Smooth muscle cell (in vitro differentiated cells): ENCODE measurements around the gene MRPL55. TPM values are rescaled to one million over a fixed set of nuclear protein-coding genes. Genes with fewer than 3 reads are reported as not detected.

Experiments
- DNase-seq: peaks from one replicate; lab custom pipeline; 2025; ENCODE audit not compliant: unreplicated experiment; lab: John Stamatoyannopoulos, UW
- H2AFZ ChIP-seq: fragments of 200-600 bp; sonication (generic); 2 replicates; pipeline ENCODE4 v1.6.0; 2016; ENCODE audit warnings: antibody characterized with exemption, low read depth, mild to moderate bottlenecking
- H3F3A ChIP-seq: fragments of 200-600 bp; sonication (generic); 2 replicates; pipeline ENCODE4 v1.6.0; 2017; ENCODE audit warnings: antibody characterized with exemption, low read depth
- H3K27ac ChIP-seq: fragments of 200-600 bp; sonication (generic); 2 replicates; pipeline ENCODE4 v1.5.1; 2016; ENCODE audit warnings: low read depth, mild to moderate bottlenecking
- H3K27me3 ChIP-seq: fragments of 200-600 bp; sonication (generic); 2 replicates; pipeline ENCODE4 v1.6.1; 2016; ENCODE audit warnings: low read depth, mild to moderate bottlenecking
- H3K36me3 ChIP-seq: fragments of 200-600 bp; sonication (generic); 2 replicates; pipeline ENCODE4 v1.5.1; 2016; ENCODE audit warnings: low read depth
- H3K4me1 ChIP-seq: fragments of 200-600 bp; sonication (generic); 2 replicates; pipeline ENCODE4 v1.5.1; 2016; ENCODE audit warnings: low read depth
- H3K4me2 ChIP-seq: fragments of 200-600 bp; sonication (generic); 2 replicates; pipeline ENCODE4 v1.6.0; 2016; ENCODE audit warnings: mild to moderate bottlenecking
- H3K4me3 ChIP-seq: fragments of 200-600 bp; sonication (generic); 2 replicates; pipeline ENCODE4 v1.5.1; 2016; ENCODE audit warnings: mild to moderate bottlenecking
- H3K79me2 ChIP-seq: fragments of 200-600 bp; sonication (generic); 2 replicates; pipeline ENCODE4 v1.6.0; 2016; ENCODE audit warnings: low read depth, mild to moderate bottlenecking
- H3K9ac ChIP-seq: fragments of 200-600 bp; sonication (generic); 2 replicates; pipeline ENCODE4 v1.6.0; 2016; ENCODE audit warnings: low read depth
- H3K9me3 ChIP-seq: fragments of 200-600 bp; sonication (generic); replicated peaks from 2 replicates; pipeline ENCODE4 v1.5.1; 2016; ENCODE audit warnings: low read depth
- H4K20me1 ChIP-seq: fragments of 200-600 bp; sonication (generic); 2 replicates; pipeline ENCODE4 v1.6.0; 2016; ENCODE audit warnings: low read depth
- WGBS: methylation state at CpG from one replicate; pipeline ENCODE4 v1.1.7; 2016; ENCODE audit warnings: low lambda C conversion rate; 5-methylcytosine and 5-hydroxymethylcytosine counted together
- polyA plus RNA-seq: library from polyadenylated mRNA; unstranded; fragments of >200 nt; fragmentation: Nextera tagmentation; extraction: Ambion mirVana; gene quantifications from 2 replicates; pipeline ENCODE4 v1.2.1, GENCODE V29; 2016
- total RNA-seq: library from RNA; depleted of rRNA; stranded (reverse); fragments of >200 nt; gene quantifications from 2 replicates; pipeline ENCODE4 v1.2.3, GENCODE V29; 2014
- TF ChIP-seq, protein P1 (sequence below): fragments of 200-600 bp; sonication (generic); IDR thresholded peaks from 2 replicates; pipeline ENCODE4 v1.5.1; 2017; ENCODE audit warnings: borderline replicate concordance, mild to moderate bottlenecking, antibody characterized with exemption; ENCODE audit not compliant: insufficient read depth, poor library complexity, severe bottlenecking

The MRPL55 gene
- total and polyA plus RNA-seq, 2 experiments from 2014 or later = 83.4 to 178 TPM

DNA sequence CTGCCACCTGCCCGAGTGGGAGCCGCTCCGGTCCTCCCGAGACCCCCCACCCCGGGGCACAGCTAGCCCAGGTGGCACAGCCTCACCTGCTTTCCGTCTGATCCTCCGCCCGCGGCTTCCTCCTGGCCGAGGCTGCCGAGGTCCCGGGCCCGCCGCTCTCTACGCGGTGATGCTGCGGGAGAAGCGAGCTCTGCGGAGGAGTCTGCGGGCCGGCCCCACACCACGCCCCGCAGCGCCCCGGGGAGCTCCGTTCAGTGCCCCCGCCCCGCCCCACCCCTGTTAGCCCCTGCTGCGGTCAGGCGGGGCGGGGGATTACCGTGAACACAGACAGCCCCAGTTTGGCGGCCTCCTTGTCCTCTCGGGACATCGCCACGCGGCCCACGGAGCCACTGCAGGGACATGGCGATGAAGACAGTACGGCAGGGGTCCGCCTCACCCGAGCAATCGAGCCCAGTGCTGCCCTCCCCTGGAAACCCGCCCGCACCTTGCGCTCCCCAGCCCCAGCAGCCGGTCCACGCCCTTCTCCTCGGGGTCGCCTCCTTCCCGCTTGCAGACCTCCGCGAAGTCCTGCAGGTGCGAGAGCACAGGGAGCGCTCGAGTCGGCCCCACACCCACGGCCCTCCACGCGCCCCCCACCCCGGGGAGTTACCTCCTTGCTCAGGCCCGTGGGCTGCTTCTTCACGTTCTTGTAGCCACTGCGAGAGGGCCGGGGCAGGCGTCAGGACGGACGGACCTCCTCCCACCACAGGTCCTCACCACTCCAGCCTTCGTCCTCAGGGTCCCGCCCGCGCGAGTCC lies 6.9 kb downstream of the MRPL55 start:
- Histone ChIP-seq H3K9me3 (no peaks in the 10 kb centered on the region), H2AFZ (no peak overlapping the region), H3K4me3 (peak overlapping the region; percentile 76), H3K79me2 (peaks cover 52% of the 10 kb centered on the region), H3K9ac (peak overlapping the region; percentile 74), H3K36me3 (no peaks in the 10 kb centered on the region), H3K27me3 (no peaks in the 10 kb centered on the region), H3K4me1 (peaks cover 6% of the 10 kb centered on the region), H3K27ac (no peak overlapping the region), H3K4me2 (peak overlapping the region; percentile 96), H4K20me1 (peaks cover 53% of the 10 kb centered on the region), H3F3A (peaks cover 23% of the 10 kb centered on the region)
- no peak for DNase-seq
- 19% methylated on average over 32 of the region's 73 CpGs for WGBS
- TF ChIP-seq, protein P1, sequence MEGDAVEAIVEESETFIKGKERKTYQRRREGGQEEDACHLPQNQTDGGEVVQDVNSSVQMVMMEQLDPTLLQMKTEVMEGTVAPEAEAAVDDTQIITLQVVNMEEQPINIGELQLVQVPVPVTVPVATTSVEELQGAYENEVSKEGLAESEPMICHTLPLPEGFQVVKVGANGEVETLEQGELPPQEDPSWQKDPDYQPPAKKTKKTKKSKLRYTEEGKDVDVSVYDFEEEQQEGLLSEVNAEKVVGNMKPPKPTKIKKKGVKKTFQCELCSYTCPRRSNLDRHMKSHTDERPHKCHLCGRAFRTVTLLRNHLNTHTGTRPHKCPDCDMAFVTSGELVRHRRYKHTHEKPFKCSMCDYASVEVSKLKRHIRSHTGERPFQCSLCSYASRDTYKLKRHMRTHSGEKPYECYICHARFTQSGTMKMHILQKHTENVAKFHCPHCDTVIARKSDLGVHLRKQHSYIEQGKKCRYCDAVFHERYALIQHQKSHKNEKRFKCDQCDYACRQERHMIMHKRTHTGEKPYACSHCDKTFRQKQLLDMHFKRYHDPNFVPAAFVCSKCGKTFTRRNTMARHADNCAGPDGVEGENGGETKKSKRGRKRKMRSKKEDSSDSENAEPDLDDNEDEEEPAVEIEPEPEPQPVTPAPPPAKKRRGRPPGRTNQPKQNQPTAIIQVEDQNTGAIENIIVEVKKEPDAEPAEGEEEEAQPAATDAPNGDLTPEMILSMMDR = peak; percentile 26

DNA sequence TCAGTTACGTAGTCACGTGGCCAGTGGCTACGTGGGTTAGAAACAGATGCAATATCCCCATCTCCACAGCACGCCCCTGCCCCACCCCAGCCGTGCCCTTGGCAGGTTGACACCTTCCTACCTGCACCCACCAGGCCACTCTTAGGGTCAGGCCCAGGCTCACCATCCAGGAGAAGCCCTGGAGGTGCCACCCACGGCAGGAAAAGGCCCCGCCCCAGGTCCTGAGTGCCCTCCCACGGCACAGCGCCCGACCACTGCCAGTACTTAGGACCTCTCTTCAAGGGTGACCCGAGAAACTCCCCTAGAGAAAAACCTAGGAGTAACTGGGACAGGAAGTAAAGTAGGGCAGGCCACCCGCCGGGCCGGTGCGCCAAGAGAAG lies 7.5 kb downstream of the MRPL55 start:
- Histone ChIP-seq H3F3A (peaks cover 23% of the 10 kb centered on the region), H3K27ac (no peak overlapping the region), H3K4me2 (peak overlapping the region; percentile 96), H3K4me1 (peaks cover 6% of the 10 kb centered on the region), H4K20me1 (peaks cover 59% of the 10 kb centered on the region), H3K9ac (no peak overlapping the region), H3K79me2 (peaks cover 58% of the 10 kb centered on the region), H3K4me3 (peak overlapping the region; percentile 76), H3K9me3 (no peaks in the 10 kb centered on the region), H2AFZ (no peak overlapping the region), H3K27me3 (no peaks in the 10 kb centered on the region), H3K36me3 (no peaks in the 10 kb centered on the region)
- 77% methylated on average over 15 of the region's 15 CpGs for WGBS
- TF ChIP-seq, protein P1 = no peak
- no peak for DNase-seq

DNA sequence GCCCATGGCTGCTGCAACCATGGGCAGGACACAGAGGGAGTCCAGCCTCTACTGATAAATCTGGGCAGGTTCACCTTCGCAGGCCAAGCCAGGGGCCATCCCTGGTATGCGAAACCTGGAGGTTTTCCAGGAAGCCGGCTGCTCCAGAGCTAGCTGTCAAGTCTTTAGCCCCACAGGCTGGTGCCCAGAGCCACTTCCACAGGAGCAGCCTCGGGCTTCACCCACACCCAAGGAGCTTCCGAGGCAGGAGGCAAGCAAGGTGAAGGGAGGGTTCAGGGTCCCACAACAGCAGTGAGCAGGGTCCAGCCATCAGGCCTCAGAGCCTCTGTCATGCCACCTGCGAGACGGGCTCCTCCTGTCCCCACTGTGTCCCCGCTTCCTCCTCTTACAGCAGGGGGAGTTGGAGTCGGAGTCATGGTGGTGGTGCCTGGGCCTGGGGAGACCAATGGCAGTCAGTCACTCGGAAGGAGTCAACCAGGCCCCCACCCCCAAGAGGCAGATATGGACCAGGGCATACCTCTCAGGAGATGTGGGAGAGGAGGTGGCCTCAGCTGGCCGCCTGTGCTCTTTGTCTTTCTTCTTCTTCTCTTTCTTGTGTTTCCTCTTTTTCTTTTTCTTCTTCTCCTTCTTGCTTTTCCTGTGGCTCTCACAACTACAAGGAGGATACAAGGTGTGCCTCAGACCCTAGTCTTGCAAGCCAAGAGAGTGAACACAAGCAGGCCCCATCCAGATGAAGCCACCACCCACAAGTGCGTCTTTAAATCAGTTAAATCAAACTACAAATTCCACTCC lies 8.1 kb downstream of the MRPL55 start:
- Histone ChIP-seq H3K9ac (no peak overlapping the region), H3F3A (peaks cover 23% of the 10 kb centered on the region), H3K9me3 (no peaks in the 10 kb centered on the region), H3K27me3 (no peaks in the 10 kb centered on the region), H3K4me2 (no peak overlapping the region), H3K4me3 (no peak overlapping the region), H4K20me1 (peaks cover 65% of the 10 kb centered on the region), H3K36me3 (no peaks in the 10 kb centered on the region), H2AFZ (no peak overlapping the region), H3K4me1 (peaks cover 6% of the 10 kb centered on the region), H3K27ac (peak overlapping the region; percentile 38), H3K79me2 (peaks cover 63% of the 10 kb centered on the region)
- no peak for DNase-seq
- WGBS = 93% methylated on average over 12 of the region's 12 CpGs
- TF ChIP-seq, protein P1 = no peak
